Suppressor macrophage treated with lipopolysaccharide for 4 hours (primary cell): ENCODE data around the gene CCDC160.
"Not testable (repeated sequence)": the region's sequence is repeated elsewhere in the genome, so short reads cannot be mapped to it uniquely, and the experiment has no call there.

Experiments used
- DNase-seq: peaks from one replicate; pipeline ENCODE4 v3.0.0-alpha.2; 2020

The CCDC160 gene

GRCh38 chrX:134236626-134237614, at the start of gene CCDC160:
TSS of gene CCDC160 (plus strand) at chrX:134237182. CDS start at chrX:134244801, 7,619 bp downstream.
- DNase-seq = peak; percentile 1

- DNase-seq = no peak
These were observed 45.7 kb upstream of the CCDC160 start for GRCh38 chrX:134191281-134191680.

GRCh38 chrX:134194915-134195314, 42.1 kb upstream of the CCDC160 start:
- DNase-seq = no peak

GRCh38 chrX:134202561-134202960, 34.4 kb upstream of the CCDC160 start:
- no peak for DNase-seq

GRCh38 chrX:134206221-134206620, 30.8 kb upstream of the CCDC160 start:
- DNase-seq = no peak

- DNase-seq = no peak
These were observed 26.5 kb upstream of the CCDC160 start for GRCh38 chrX:134210465-134210864.

- no peak for DNase-seq
These were observed 1.7 kb upstream of the CCDC160 start for GRCh38 chrX:134235236-134235635.

- DNase-seq = not testable (repeated sequence)
These were observed 1.2 kb downstream of the CCDC160 start for GRCh38 chrX:134238144-134238543.

- no peak for DNase-seq
These were observed 2.0 kb downstream of the CCDC160 start for GRCh38 chrX:134239016-134239415.

GRCh38 chrX:134240209-134240608, 3.2 kb downstream of the CCDC160 start:
- DNase-seq = no peak

GRCh38 chrX:134241960-134242619, 5.1 kb downstream of the CCDC160 start:
- DNase-seq = no peak

GRCh38 chrX:134244043-134244442, 7.1 kb downstream of the CCDC160 start:
- no peak for DNase-seq

- DNase-seq = peak; percentile 4
These were observed 9.3 kb downstream of the CCDC160 start for GRCh38 chrX:134246282-134246681.

GRCh38 chrX:134247492-134247891, 10.5 kb downstream of the CCDC160 start:
- DNase-seq = no peak

GRCh38 chrX:134249241-134249640, 12.3 kb downstream of the CCDC160 start:
- DNase-seq = no peak

- DNase-seq = no peak
These were observed 14.3 kb downstream of the CCDC160 start for GRCh38 chrX:134251241-134251640.

GRCh38 chrX:134254511-134254910, 17.5 kb downstream of the CCDC160 start:
- no peak for DNase-seq

- no peak for DNase-seq
These were observed 18.6 kb downstream of the CCDC160 start for GRCh38 chrX:134255555-134255954.

GRCh38 chrX:134256684-134257083, 19.7 kb downstream of the CCDC160 start:
- DNase-seq = no peak

GRCh38 chrX:134258202-134258601, 21.2 kb downstream of the CCDC160 start:
- DNase-seq = no peak

- DNase-seq = not testable (repeated sequence)
These were observed 49.0 kb downstream of the CCDC160 start for GRCh38 chrX:134285934-134286333.

- no peak for DNase-seq
These were observed 50.4 kb downstream of the CCDC160 start for GRCh38 chrX:134287346-134287745.

- DNase-seq = no peak
These were observed 57.6 kb downstream of the CCDC160 start for GRCh38 chrX:134294548-134294947.
